ENCODE measurements around the gene GDPD1.
"Not testable (repeated sequence)": the region's sequence is repeated elsewhere in the genome, so short reads cannot be mapped to it uniquely, and the experiment has no call there.

Gene GDPD1

GRCh38 chr17:59267776-59268175 is 47.5 kb downstream of the GDPD1 start:
- in situ Hi-C loops (cut with HindIII; ENCODE audit: low pct_unique_long_range_greater_than_20kb, low sequenced_read_pairs): no loop called here
- TF ChIP-seq JUND (IDR thresholded peaks at IDR 0.05; ENCODE audit: low read depth): no peak
- no peak for DNase-seq (ENCODE audit: low read depth in 1 of 2, low spot score in 1 of 2)

GRCh38 chr17:59275618-59276017 is 55.3 kb downstream of the GDPD1 start:
- TF ChIP-seq JUND (IDR thresholded peaks at IDR 0.05; ENCODE audit: low read depth): no peak
- in situ Hi-C loops (cut with HindIII; ENCODE audit: low pct_unique_long_range_greater_than_20kb, low sequenced_read_pairs): no loop called here
- no peak for DNase-seq (ENCODE audit: low read depth in 1 of 2, low spot score in 1 of 2)

- no peak for DNase-seq (ENCODE audit: low read depth in 1 of 2, low spot score in 1 of 2)
- TF ChIP-seq JUND (IDR thresholded peaks at IDR 0.05; ENCODE audit: low read depth): no peak
- in situ Hi-C loops (cut with HindIII; ENCODE audit: low pct_unique_long_range_greater_than_20kb, low sequenced_read_pairs): no loop called here
Measured at GRCh38 chr17:59277031-59277430, 56.7 kb downstream of the GDPD1 start.

GRCh38 chr17:59278406-59278805 is 58.1 kb downstream of the GDPD1 start:
- in situ Hi-C loops (cut with HindIII; ENCODE audit: low pct_unique_long_range_greater_than_20kb, low sequenced_read_pairs): no loop called here
- no peak for DNase-seq (ENCODE audit: low read depth in 1 of 2, low spot score in 1 of 2)
- no peak for TF ChIP-seq JUND (IDR thresholded peaks at IDR 0.05; ENCODE audit: low read depth)

- no peak for DNase-seq (ENCODE audit: low read depth in 1 of 2, low spot score in 1 of 2)
- in situ Hi-C loops (cut with HindIII; ENCODE audit: low pct_unique_long_range_greater_than_20kb, low sequenced_read_pairs): no loop called here
- TF ChIP-seq JUND (IDR thresholded peaks at IDR 0.05; ENCODE audit: low read depth): no peak
Measured at GRCh38 chr17:59284317-59284716, 64.0 kb downstream of the GDPD1 start.

GRCh38 chr17:59287452-59287851 is 67.1 kb downstream of the GDPD1 start:
- DNase-seq (ENCODE audit: low read depth in 1 of 2, low spot score in 1 of 2): no peak
- no peak for TF ChIP-seq JUND (IDR thresholded peaks at IDR 0.05; ENCODE audit: low read depth)
- in situ Hi-C loops (cut with HindIII; ENCODE audit: low pct_unique_long_range_greater_than_20kb, low sequenced_read_pairs): no loop called here

- TF ChIP-seq JUND (IDR thresholded peaks at IDR 0.05; ENCODE audit: low read depth): no peak
- DNase-seq (ENCODE audit: low read depth in 1 of 2, low spot score in 1 of 2): no peak
- in situ Hi-C loops (cut with HindIII; ENCODE audit: low pct_unique_long_range_greater_than_20kb, low sequenced_read_pairs): no loop called here
Measured at GRCh38 chr17:59287891-59288290, 67.6 kb downstream of the GDPD1 start.

- no peak for TF ChIP-seq JUND (IDR thresholded peaks at IDR 0.05; ENCODE audit: low read depth)
- no peak for DNase-seq (ENCODE audit: low read depth in 1 of 2, low spot score in 1 of 2)
- in situ Hi-C loops (cut with HindIII; ENCODE audit: low pct_unique_long_range_greater_than_20kb, low sequenced_read_pairs): no loop called here
Measured at GRCh38 chr17:59289981-59290301, 69.6 kb downstream of the GDPD1 start.

- in situ Hi-C loops (cut with HindIII; ENCODE audit: low pct_unique_long_range_greater_than_20kb, low sequenced_read_pairs); DNase-seq (ENCODE audit: low read depth in 1 of 2, low spot score in 1 of 2): not testable (repeated sequence)
Measured at GRCh38 chr17:59290302-59290998, 70.1 kb downstream of the GDPD1 start.

GRCh38 chr17:59292174-59292523 is 71.8 kb downstream of the GDPD1 start:
- in situ Hi-C loops (cut with HindIII; ENCODE audit: low pct_unique_long_range_greater_than_20kb, low sequenced_read_pairs): no loop called here

GRCh38 chr17:59296190-59296589 is 75.9 kb downstream of the GDPD1 start:
- TF ChIP-seq JUND (IDR thresholded peaks at IDR 0.05; ENCODE audit: low read depth): no peak
- in situ Hi-C loops (cut with HindIII; ENCODE audit: low pct_unique_long_range_greater_than_20kb, low sequenced_read_pairs): no loop called here
- peak in 1 of 2 experiments; percentile 71 for DNase-seq (ENCODE audit: low read depth in 1 of 2, low spot score in 1 of 2)

More at GRCh38 chr17:59292174-59292523, 71.8 kb downstream of the GDPD1 start:
- no peak for TF ChIP-seq JUND (IDR thresholded peaks at IDR 0.05; ENCODE audit: low read depth)
- DNase-seq (ENCODE audit: low read depth in 1 of 2, low spot score in 1 of 2): no peak

- no peak for TF ChIP-seq JUND (IDR thresholded peaks at IDR 0.05; ENCODE audit: low read depth)
- in situ Hi-C loops (cut with HindIII; ENCODE audit: low pct_unique_long_range_greater_than_20kb, low sequenced_read_pairs): no loop called here
- DNase-seq (ENCODE audit: low read depth in 1 of 2, low spot score in 1 of 2): no peak
Measured at GRCh38 chr17:59298521-59298920, 78.2 kb downstream of the GDPD1 start.

- TF ChIP-seq JUND (IDR thresholded peaks at IDR 0.05; ENCODE audit: low read depth): no peak
- no peak for DNase-seq (ENCODE audit: low read depth in 1 of 2, low spot score in 1 of 2)
- in situ Hi-C loops (cut with HindIII; ENCODE audit: low pct_unique_long_range_greater_than_20kb, low sequenced_read_pairs): no loop called here
Measured at GRCh38 chr17:59299400-59300092, 79.2 kb downstream of the GDPD1 start.

- no peak for DNase-seq (ENCODE audit: low read depth in 1 of 2, low spot score in 1 of 2)
- in situ Hi-C loops (cut with HindIII; ENCODE audit: low pct_unique_long_range_greater_than_20kb, low sequenced_read_pairs): no loop called here
- TF ChIP-seq JUND (IDR thresholded peaks at IDR 0.05; ENCODE audit: low read depth): no peak
Measured at GRCh38 chr17:59300941-59301340, 80.6 kb downstream of the GDPD1 start.

All from T47D (cell line).